H1 (cell line): Measurements from ENCODE around the gene NOL9. TPM values are rescaled to one million over a fixed set of nuclear protein-coding genes. Genes with fewer than 3 reads are reported as not detected.

Experiments
- CTCF ChIA-PET: fragments of 300-600 bp; sonication (Branson Sonifier 250); formaldehyde crosslinking; loops from one replicate; lab custom pipeline; 2021; ENCODE audit not compliant: partially characterized antibody; lab: Charles Lee
- POLR2A ChIA-PET: fragments of 300-600 bp; sonication (Branson Sonifier 250); formaldehyde crosslinking; loops from one replicate; lab custom pipeline; 2021; ENCODE audit warnings: inconsistent platforms; ENCODE audit not compliant: partially characterized antibody; lab: Charles Lee
- DNase-seq, 2 experiments: peaks; one replicate each; pipeline versions ENCODE4 v3.0.0 to v3.0.0-alpha.2; 2010 to 2022; ENCODE audit warnings: low spot score in 2 of 2, low read depth in 1 of 2, mixed read lengths in 1 of 2
- FAIRE-seq: peaks from 2 replicates; lab custom pipeline; 2011; peaks lifted over from hg19 to GRCh38; lab: Jason Lieb, UNC
- H2AFZ ChIP-seq: 2 replicates; pipeline ENCODE4 v1.8.1; 2012; ENCODE audit warnings: low read length, inconsistent platforms
- H2AK5ac ChIP-seq: 2 replicates; pipeline ENCODE4 v1.6.1; 2013; ENCODE audit warnings: low read depth, low read length
- H2BK120ac ChIP-seq: replicated peaks from 2 replicates; pipeline ENCODE3; 2013; ENCODE audit warnings: low read depth, low read length, inconsistent platforms
- H2BK12ac ChIP-seq: 2 replicates; pipeline ENCODE4 v1.6.1; 2013; ENCODE audit warnings: low read depth, low read length
- H2BK15ac ChIP-seq: 2 replicates; pipeline ENCODE4 v1.6.1; 2013; ENCODE audit warnings: low read length
- H2BK20ac ChIP-seq: 2 replicates; pipeline ENCODE4 v1.6.1; 2013; ENCODE audit warnings: low read length
- H2BK5ac ChIP-seq: 2 replicates; pipeline ENCODE4 v1.6.1; 2013; ENCODE audit warnings: low read depth, low read length
- H3K14ac ChIP-seq: 2 replicates; pipeline ENCODE4 v1.6.1; 2013; ENCODE audit warnings: inconsistent platforms; ENCODE audit not compliant: insufficient read length
- H3K18ac ChIP-seq: 2 replicates; pipeline ENCODE4 v1.6.1; 2013; ENCODE audit warnings: low read length; ENCODE audit errors: extremely low read depth
- H3K23ac ChIP-seq: 2 replicates; pipeline ENCODE4 v1.6.1; 2013; ENCODE audit warnings: inconsistent platforms; ENCODE audit not compliant: insufficient read length
- H3K23me2 ChIP-seq: 2 replicates; pipeline ENCODE4 v1.6.1; 2013; ENCODE audit warnings: low read depth, low read length
- H3K27ac ChIP-seq: 2 replicates; pipeline ENCODE4 v1.6.1; 2011; ENCODE audit warnings: low read depth, low read length, inconsistent platforms
- H3K27me3 ChIP-seq, 4 experiments: replicated peaks in 1 of 4; 1 replicate in 1 of 4; 2 replicates in 3 of 4; pipeline versions ENCODE4 v1.6.1 to v1.8.1; 2011 to 2013; ENCODE audit warnings: low read length in 3 of 4, mild to moderate bottlenecking in 3 of 4, inconsistent platforms in 2 of 4, mixed read lengths in 2 of 4, moderate library complexity in 1 of 4; ENCODE audit not compliant: control insufficient read depth in 3 of 4, insufficient read depth in 3 of 4; ENCODE audit errors: extremely low read depth in 1 of 4
- H3K36me3 ChIP-seq, 4 experiments: 2 replicates each; pipeline versions ENCODE4 v1.6.1 to v1.8.1; 2011 to 2013; ENCODE audit warnings: mild to moderate bottlenecking in 4 of 4, low read length in 3 of 4, moderate library complexity in 2 of 4, control low read depth in 1 of 4, inconsistent platforms in 1 of 4; ENCODE audit not compliant: insufficient read depth in 4 of 4, control insufficient read depth in 2 of 4
- H3K4ac ChIP-seq: replicated peaks from 2 replicates; pipeline ENCODE3; 2013; ENCODE audit warnings: low read length, low read depth, mixed read lengths, inconsistent platforms; ENCODE audit not compliant: insufficient read length
- H3K4me1 ChIP-seq, 4 experiments: replicated peaks in 1 of 4; 1 replicate in 1 of 4; 2 replicates in 3 of 4; pipeline versions ENCODE4 v1.6.1 to v1.8.1; 2011 to 2013; ENCODE audit warnings: low read length in 3 of 4, inconsistent platforms in 2 of 4, mixed read lengths in 1 of 4; ENCODE audit not compliant: insufficient read depth in 4 of 4, control insufficient read depth in 3 of 4
- H3K4me2 ChIP-seq, 2 experiments: 2 replicates each; pipeline versions ENCODE4 v1.6.1 to v1.8.1; 2011 to 2013; ENCODE audit warnings: low read depth in 2 of 2, low read length in 2 of 2, control low read depth in 1 of 2, inconsistent platforms in 1 of 2, mild to moderate bottlenecking in 1 of 2; ENCODE audit not compliant: insufficient read depth in 1 of 2
- H3K4me3 ChIP-seq, 4 experiments: fragments of 200-600, 300-600 bp in 1 of 4; sonication (generic), shearing (Covaris generic), sonication (Bioruptor Twin) in 1 of 4; 2 replicates each; pipeline versions ENCODE4 v1.5.1 to v1.8.1; 2011 to 2016; ENCODE audit warnings: low read length in 4 of 4, low read depth in 3 of 4, control low read depth in 2 of 4, inconsistent platforms in 2 of 4, mild to moderate bottlenecking in 2 of 4, mixed read lengths in 1 of 4, moderate library complexity in 1 of 4; ENCODE audit not compliant: insufficient read depth in 2 of 4; ENCODE audit errors: extremely low read depth in 1 of 4
- H3K56ac ChIP-seq: replicated peaks from 2 replicates; pipeline ENCODE3; 2013; ENCODE audit warnings: low read depth, mild to moderate bottlenecking, mixed read lengths, low read length, inconsistent platforms; ENCODE audit not compliant: insufficient read length
- H3K79me1 ChIP-seq: 2 replicates; pipeline ENCODE4 v1.6.1; 2013; ENCODE audit warnings: low read depth, low read length, control low read depth
- H3K79me2 ChIP-seq, 2 experiments: 2 replicates each; pipeline versions ENCODE4 v1.6.1 to v1.8.1; 2012 to 2013; ENCODE audit warnings: low read length in 2 of 2, mild to moderate bottlenecking in 2 of 2, inconsistent platforms in 1 of 2; ENCODE audit not compliant: insufficient read depth in 2 of 2, control insufficient read depth in 1 of 2
- H3K9ac ChIP-seq, 4 experiments: replicated peaks in 1 of 4; 1 replicate in 1 of 4; 2 replicates in 3 of 4; pipeline versions ENCODE4 v1.6.1 to v1.8.1; 2011 to 2013; ENCODE audit warnings: low read depth in 3 of 4, low read length in 3 of 4, control low read depth in 2 of 4, mild to moderate bottlenecking in 2 of 4, moderate library complexity in 2 of 4, inconsistent platforms in 1 of 4; ENCODE audit errors: extremely low read depth in 1 of 4
- H3K9me3 ChIP-seq, 2 experiments: 2 replicates each; pipeline versions ENCODE4 v1.6.1 to v1.8.1; 2012 to 2013; ENCODE audit warnings: mild to moderate bottlenecking in 2 of 2, moderate library complexity in 2 of 2, control low read depth in 1 of 2, inconsistent platforms in 1 of 2, low read depth in 1 of 2, low read length in 1 of 2, mixed read lengths in 1 of 2; ENCODE audit not compliant: insufficient read depth in 2 of 2
- H4K20me1 ChIP-seq, 2 experiments: replicated peaks in 1 of 2; 2 replicates each; pipeline versions ENCODE3 to v1.8.1; 2011 to 2013; ENCODE audit warnings: inconsistent platforms in 2 of 2, low read length in 2 of 2, mild to moderate bottlenecking in 1 of 2; ENCODE audit not compliant: insufficient read depth in 2 of 2, control insufficient read depth in 1 of 2
- H4K5ac ChIP-seq: 2 replicates; pipeline ENCODE4 v1.6.1; 2013; ENCODE audit warnings: low read length, low read depth, mixed read lengths, inconsistent platforms; ENCODE audit not compliant: insufficient read length
- H4K8ac ChIP-seq: 2 replicates; pipeline ENCODE4 v1.8.0; 2013; ENCODE audit warnings: mild to moderate bottlenecking, moderate library complexity, low read length, inconsistent platforms; ENCODE audit not compliant: insufficient read depth; ENCODE audit errors: extremely low read depth
- H4K91ac ChIP-seq: replicated peaks from 2 replicates; pipeline ENCODE3; 2013; ENCODE audit warnings: low read length, mixed read lengths, inconsistent platforms; ENCODE audit not compliant: insufficient read length
- TAF7 ChIP-seq: optimal IDR thresholded peaks from 2 replicates; pipeline ENCODE3; 2011; ENCODE audit warnings: low read depth, mild to moderate bottlenecking, inconsistent platforms, low read length, moderate library complexity, borderline replicate concordance
- WGBS, 2 experiments: shearing (Covaris generic) in 1 of 2; methylation state at CpG; one replicate each; pipeline versions ENCODE4 v1.1.6 to v1.1.7; 2013 to 2015; ENCODE audit warnings: low lambda C conversion rate in 2 of 2, mixed read lengths in 2 of 2, inconsistent platforms in 1 of 2, low coverage in 1 of 2, missing lambda C conversion rate in 1 of 2; ENCODE audit not compliant: insufficient replicate concordance in 2 of 2, insufficient coverage in 1 of 2, insufficient read length in 1 of 2; ENCODE audit errors: extremely low coverage in 1 of 2, missing lambda C conversion rate in 1 of 2; 5-methylcytosine and 5-hydroxymethylcytosine counted together
- polyA plus RNA-seq, 7 experiments: library from polyadenylated mRNA; depleted of rRNA in 3 of 7; stranded (reverse) in 5 of 7; unstranded in 2 of 7; fragments of >200 nt in 5 of 7; fragments of 200-250 nt in 2 of 7; gene quantifications; 1 replicate in 5 of 7; 2 replicates in 1 of 7; 4 replicates in 1 of 7; pipeline versions ENCODE4 v1.2.1 to v1.2.3, GENCODE V29; 2011 to 2013; ENCODE audit warnings: missing spikeins in 2 of 7, mixed read lengths in 2 of 7
- total RNA-seq: library from RNA; stranded (reverse); fragmentation: NEBNext Ultra II Directional; extraction: Animal tissue kit (Norgen Biotek cat#: 25700); gene quantifications from 2 replicates; pipeline ENCODE4 v1.2.1, GENCODE V29; 2021

NOL9 gene
- total and polyA plus RNA-seq, 2 of the 8 experiments (the other 6 are each of a cell fraction or from before 2014, with no cell fraction given): 17.1 to 38.1 TPM

- Histone ChIP-seq H3K14ac (no peak overlapping the region), H3K79me1 (no peaks in the 10 kb centered on the region), H3K79me2 (no peaks in the 10 kb centered on the region), H3K4me2 (0 out of 4 replicates have a peak overlapping the region, but pooled peaks of 1 of the 2 experiments have one; percentile 27), H3K4ac (no peak overlapping the region), H2BK15ac (peak overlapping the region; percentile 88; the same call in 1 of the 2 replicates), H4K91ac (peak overlapping the region; percentile 91), H2BK20ac (0 out of 2 replicates have a peak overlapping the region, but pooled peaks have one; percentile 48), H4K20me1 (peaks cover 1 to 10% of the 10 kb centered on the region in 2 experiments), H4K8ac (peak overlapping the region; percentile 45; the same call in 1 of the 2 replicates), H3K23me2 (no peaks in the 10 kb centered on the region), H3K27me3 (no peaks in the 10 kb centered on the region; a peak in 1 of 7 replicates), H2BK12ac (peak overlapping the region; percentile 90; the same call in 1 of the 2 replicates), H2BK120ac (no peak overlapping the region), H3K23ac (no peak overlapping the region), H3K4me3 (no peak overlapping the region), H2AFZ (no peak overlapping the region), H2BK5ac (peak overlapping the region; percentile 75; the same call in 1 of the 2 replicates), H3K9ac (no peak overlapping the region), H4K5ac (no peak overlapping the region), H3K9me3 (no peaks in the 10 kb centered on the region), H3K36me3 (peaks cover 0 to 15% (median 3%) of the 10 kb centered on the region in 4 experiments; a peak in 3 of 8 replicates), H3K4me1 (peaks cover 0 to 22% (median 14%) of the 10 kb centered on the region in 4 experiments; a peak in 6 of 7 replicates), H3K27ac (no peak overlapping the region), H2AK5ac (peak overlapping the region; percentile 90; the same call in 1 of the 2 replicates), H3K18ac (peak overlapping the region; percentile 83; the same call in 1 of the 2 replicates), H3K56ac (no peak overlapping the region)
- ChIA-PET POLR2A (interaction anchor here (13.7 kb wide), 1 partner anchor 24 kb away, joined by 123 read pairs; no protein-coding TSS in a partner anchor), CTCF (interaction anchor here (1.3 to 6.6 kb wide), 9 partner anchors 9 to 141 kb away, joined by 3 to 87 read pairs (median 23); partner anchors contain the start of gene PLEKHG5)
- FAIRE-seq (no peak), DNase-seq (peak in 1 of 2 experiments; percentile 53)
- WGBS, 2 experiments: 86% methylated on average over 11 of the region's 13 CpGs; no CpG with 5 or more reads in 1 of the 2 experiments
- no peak for TF ChIP-seq TAF7
Observed at GRCh38 chr1:6474815-6475282, 79.5 kb downstream of the NOL9 start.
